PC-3 (cell line): Measurements from ENCODE around the gene IGF1.

Experiments used
- CTCF ChIP-seq: fragments of 300-600 bp; sonication (generic); conservative IDR thresholded peaks from 2 replicates; pipeline ENCODE4 v1.5.1; 2017; ENCODE audit warnings: antibody characterized with exemption, low read depth, mild to moderate bottlenecking, low read length
- EZH2phosphoT487 ChIP-seq: fragments of 300-600 bp; sonication (generic); IDR thresholded peaks from 2 replicates; pipeline ENCODE4 v1.6.1; 2018; ENCODE audit warnings: mild to moderate bottlenecking, antibody characterized with exemption, low read length, borderline replicate concordance

- TF ChIP-seq EZH2phosphoT487, result no peak
- no peak for TF ChIP-seq CTCF
These were observed 90.3 kb downstream of the IGF1 start for GRCh38 chr12:102390068-102390467.
